ENCODE measurements around the gene TMEM259.

The TMEM259 gene

DNA sequence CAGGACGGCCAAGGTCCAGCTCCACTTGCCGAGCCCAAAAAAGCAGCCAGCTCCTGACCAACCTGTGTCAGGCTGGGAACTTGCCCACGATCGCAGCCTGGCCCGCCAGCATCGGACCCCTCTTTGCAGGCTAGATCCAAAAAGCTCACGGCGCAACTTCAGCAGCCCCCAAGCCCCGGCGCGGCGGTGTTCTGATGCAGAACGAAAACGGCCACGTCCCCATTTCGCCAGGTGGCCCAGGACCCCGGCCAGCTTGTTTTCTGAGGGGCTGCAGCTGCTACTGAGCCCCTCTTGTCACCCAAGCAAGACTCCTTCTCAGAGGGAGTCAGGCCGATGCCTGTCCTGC lies 1.3 kb downstream of the TMEM259 start:
- TF ChIP-seq, protein P1, sequence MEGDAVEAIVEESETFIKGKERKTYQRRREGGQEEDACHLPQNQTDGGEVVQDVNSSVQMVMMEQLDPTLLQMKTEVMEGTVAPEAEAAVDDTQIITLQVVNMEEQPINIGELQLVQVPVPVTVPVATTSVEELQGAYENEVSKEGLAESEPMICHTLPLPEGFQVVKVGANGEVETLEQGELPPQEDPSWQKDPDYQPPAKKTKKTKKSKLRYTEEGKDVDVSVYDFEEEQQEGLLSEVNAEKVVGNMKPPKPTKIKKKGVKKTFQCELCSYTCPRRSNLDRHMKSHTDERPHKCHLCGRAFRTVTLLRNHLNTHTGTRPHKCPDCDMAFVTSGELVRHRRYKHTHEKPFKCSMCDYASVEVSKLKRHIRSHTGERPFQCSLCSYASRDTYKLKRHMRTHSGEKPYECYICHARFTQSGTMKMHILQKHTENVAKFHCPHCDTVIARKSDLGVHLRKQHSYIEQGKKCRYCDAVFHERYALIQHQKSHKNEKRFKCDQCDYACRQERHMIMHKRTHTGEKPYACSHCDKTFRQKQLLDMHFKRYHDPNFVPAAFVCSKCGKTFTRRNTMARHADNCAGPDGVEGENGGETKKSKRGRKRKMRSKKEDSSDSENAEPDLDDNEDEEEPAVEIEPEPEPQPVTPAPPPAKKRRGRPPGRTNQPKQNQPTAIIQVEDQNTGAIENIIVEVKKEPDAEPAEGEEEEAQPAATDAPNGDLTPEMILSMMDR (conservative IDR thresholded peaks at IDR 0.05; ENCODE audit: control insufficient read depth, insufficient read depth, low read depth, low read length) = no peak
- peak overlapping the region; percentile 90 for H3K4me3 ChIP-seq (ENCODE audit: control insufficient read depth, low read depth, low read length)
- DNase-seq (ENCODE audit: low read depth) = no peak

DNA sequence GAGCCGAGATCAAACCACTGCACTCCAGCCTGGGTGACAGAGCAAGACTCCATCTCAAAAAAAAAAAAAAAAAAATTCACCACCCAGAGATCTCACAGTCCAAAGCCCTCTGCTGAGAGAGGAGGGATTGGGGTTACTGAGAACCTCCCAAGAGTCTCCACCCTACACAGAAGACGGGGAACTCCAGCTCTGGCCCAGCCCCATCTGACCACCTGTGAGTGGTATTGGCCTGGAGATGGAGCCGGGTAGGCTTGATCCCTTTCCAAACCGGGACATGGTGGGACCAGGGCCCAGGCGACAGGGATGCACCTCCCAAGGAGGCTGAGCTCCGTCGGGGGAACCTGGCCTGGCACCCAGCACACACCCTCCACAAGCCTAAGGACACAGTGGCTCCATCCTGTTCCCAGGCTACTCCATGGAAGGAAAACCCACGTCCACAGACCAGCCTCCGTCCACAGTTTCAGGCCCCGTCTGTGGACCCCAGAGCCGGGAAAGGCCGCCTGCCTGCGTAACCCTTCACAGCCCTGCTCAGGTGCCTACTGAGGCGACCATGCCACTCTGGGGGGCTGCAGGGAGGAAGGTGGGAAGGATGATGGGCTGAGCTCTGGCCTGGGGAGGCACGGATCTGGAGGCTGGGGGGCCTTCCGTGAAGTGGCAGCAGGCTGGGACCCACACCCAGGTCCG lies 1.8 kb downstream of the TMEM259 start:
- no peak for DNase-seq (ENCODE audit: low read depth)
- H3K4me3 ChIP-seq (ENCODE audit: control insufficient read depth, low read depth, low read length) = peak overlapping the region; percentile 90

DNA sequence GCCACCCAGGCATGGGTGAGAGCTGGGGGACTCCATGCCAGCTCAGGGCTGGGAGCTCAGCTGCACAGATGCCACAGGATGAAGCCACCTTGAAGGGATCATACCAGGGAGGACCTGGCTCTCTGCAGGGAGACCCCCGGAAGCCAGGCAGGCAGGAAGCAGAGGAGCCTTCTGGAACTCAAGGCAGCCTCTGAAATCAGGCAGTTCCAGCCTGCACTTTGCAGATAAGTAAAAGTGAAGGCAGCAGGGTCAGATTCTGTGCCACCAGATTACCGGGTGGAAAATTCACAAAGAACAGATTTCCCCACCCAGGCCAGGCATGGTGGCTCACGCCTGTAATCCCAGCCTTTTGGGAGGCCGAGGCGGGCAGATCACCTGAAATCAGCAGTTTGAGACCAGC lies 2.5 kb downstream of the TMEM259 start:
- no peak for DNase-seq (ENCODE audit: low read depth)
- H3K4me3 ChIP-seq (ENCODE audit: control insufficient read depth, low read depth, low read length) = no peak overlapping the region
- TF ChIP-seq, protein P1 (conservative IDR thresholded peaks at IDR 0.05; ENCODE audit: control insufficient read depth, insufficient read depth, low read depth, low read length) = no peak

More for the DNA sequence above, 1.8 kb downstream of the TMEM259 start:
- TF ChIP-seq, protein P1 (conservative IDR thresholded peaks at IDR 0.05; ENCODE audit: control insufficient read depth, insufficient read depth, low read depth, low read length) = no peak

DNA sequence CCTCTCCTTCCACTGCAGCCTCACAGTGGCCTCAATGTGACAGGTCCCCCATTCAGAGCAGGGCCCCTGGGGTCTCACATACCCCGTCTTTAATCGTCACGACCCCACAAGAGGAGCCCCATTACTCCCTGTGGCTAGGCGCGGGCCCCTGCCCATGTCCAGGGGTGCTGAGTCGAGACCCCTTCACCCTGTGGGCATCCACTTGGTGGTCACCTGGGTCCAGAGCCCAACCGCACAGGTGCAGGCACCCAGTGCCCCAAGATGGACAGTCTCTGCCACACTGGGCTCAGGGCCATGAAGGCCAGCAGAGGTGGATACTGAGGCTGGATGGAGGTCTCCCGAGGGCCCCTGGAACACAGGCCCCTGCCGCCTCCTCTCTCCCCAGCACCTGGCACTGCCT lies 3.0 kb downstream of the TMEM259 start:
- H3K4me3 ChIP-seq (ENCODE audit: control insufficient read depth, low read depth, low read length) = no peak overlapping the region
- DNase-seq (ENCODE audit: low read depth) = no peak
- TF ChIP-seq, protein P1 (conservative IDR thresholded peaks at IDR 0.05; ENCODE audit: control insufficient read depth, insufficient read depth, low read depth, low read length) = no peak

DNA sequence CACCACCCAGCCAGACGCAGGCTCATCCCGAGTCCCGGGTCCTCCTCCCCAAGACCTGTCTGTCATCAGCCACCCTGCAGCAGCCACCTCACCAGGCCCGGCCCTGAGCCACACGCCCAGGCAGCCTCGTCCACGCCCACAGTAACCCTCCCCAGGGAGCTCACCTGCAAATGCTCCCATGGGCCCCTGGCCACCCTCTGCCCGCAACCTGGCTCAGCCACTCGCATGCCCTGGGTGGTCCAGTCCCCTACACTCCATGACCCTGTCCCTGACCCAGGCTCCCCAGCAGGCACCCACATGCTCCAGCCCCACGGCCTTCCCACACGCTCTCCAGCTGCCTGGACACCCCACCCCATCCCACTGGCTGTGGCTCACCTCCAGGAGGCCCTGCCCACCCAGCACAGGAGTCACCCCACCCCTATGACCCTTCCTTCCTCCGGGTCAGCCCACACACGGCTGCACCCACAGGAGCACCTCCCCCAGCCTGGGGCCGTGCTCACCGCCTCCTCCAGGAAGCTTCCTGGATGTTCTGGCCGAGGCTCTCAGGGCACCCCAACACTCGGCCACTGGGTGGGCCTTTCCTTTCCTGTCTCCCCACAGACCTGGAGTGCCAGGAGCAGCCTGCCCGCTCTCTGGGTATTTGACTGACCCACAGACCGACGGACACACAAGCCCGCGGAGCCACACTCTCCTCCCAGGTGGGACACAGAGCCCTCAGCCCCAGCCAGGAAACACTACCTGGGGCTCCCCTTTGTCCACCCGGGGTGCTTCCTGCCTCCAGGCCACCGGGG lies 3.6 kb downstream of the TMEM259 start:
- TF ChIP-seq, protein P1 (conservative IDR thresholded peaks at IDR 0.05; ENCODE audit: control insufficient read depth, insufficient read depth, low read depth, low read length) = no peak
- no peak for DNase-seq (ENCODE audit: low read depth)
- H3K4me3 ChIP-seq (ENCODE audit: control insufficient read depth, low read depth, low read length) = no peak overlapping the region

DNA sequence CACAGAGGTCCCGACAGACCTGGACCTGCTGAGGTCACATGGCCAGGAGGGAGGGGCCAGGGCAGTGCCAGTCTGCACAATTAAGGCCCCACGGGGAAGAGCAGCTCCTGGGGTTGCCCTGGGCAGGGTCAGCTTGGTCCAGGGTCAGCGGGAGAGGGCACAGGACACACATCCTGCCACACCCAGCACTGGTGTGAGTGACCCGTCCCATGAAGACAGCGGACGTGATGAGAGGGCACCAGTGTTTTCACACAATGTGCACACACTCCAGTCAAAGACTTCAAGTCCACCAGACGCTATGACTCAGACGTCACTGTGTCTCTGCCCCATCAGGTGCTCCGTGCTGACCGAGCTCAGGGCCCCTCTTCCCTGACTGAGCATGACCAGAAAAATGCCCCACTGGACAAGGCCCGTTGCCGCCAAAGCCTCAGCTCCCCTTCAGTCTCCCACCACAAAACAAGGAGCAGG lies 4.2 kb downstream of the TMEM259 start:
- no peak overlapping the region for H3K4me3 ChIP-seq (ENCODE audit: control insufficient read depth, low read depth, low read length)
- DNase-seq (ENCODE audit: low read depth) = peak; percentile 87
- TF ChIP-seq, protein P1 (conservative IDR thresholded peaks at IDR 0.05; ENCODE audit: control insufficient read depth, insufficient read depth, low read depth, low read length) = no peak

Measured in fibroblast of mammary gland (primary cell).